SK-N-SH treated with all-trans-retinoic acid at 6 μM for 48 hours (cell line): ENCODE results near the gene TOP1.

Source experiments
- ATAC-seq: fragments of 200-7000 bp; cut with Tn5 transposase; 3 replicates; pipeline ENCODE4 v1.9.1; 2020; ENCODE audit warnings: mild to moderate bottlenecking, moderate library complexity
- ARNTL ChIP-seq: fragments of 450-650 bp; formaldehyde crosslinking; IDR thresholded peaks from 2 replicates; pipeline ENCODE4 v1.5.0; 2020; ENCODE audit warnings: low read depth, mild to moderate bottlenecking, moderate library complexity, borderline replicate concordance
- BACH2 ChIP-seq: fragments of 250-450 bp; sonication (Bioruptor Pico); IDR thresholded peaks from 2 replicates; pipeline ENCODE4 v1.9.0; 2021; ENCODE audit warnings: mild to moderate bottlenecking, borderline replicate concordance
- CSDC2 ChIP-seq: fragments of 250-450 bp; sonication (Bioruptor Pico); IDR thresholded peaks from 2 replicates; pipeline ENCODE4 v1.5.0; 2020; ENCODE audit warnings: mild to moderate bottlenecking, moderate library complexity
- ESRRG ChIP-seq: fragments of 250-450 bp; sonication (Bioruptor Pico); IDR thresholded peaks from 2 replicates; pipeline ENCODE4 v1.6.1; 2021; ENCODE audit warnings: mild to moderate bottlenecking
- GLIS3 ChIP-seq: fragments of 250-450 bp; sonication (Bioruptor Pico); IDR thresholded peaks from 2 replicates; pipeline ENCODE4 v1.5.0; 2020; ENCODE audit warnings: mild to moderate bottlenecking, moderate library complexity
- ISL1 ChIP-seq: fragments of 250-450 bp; sonication (Bioruptor Pico); IDR thresholded peaks from 2 replicates; pipeline ENCODE4 v2.1.2; 2022; ENCODE audit warnings: mild to moderate bottlenecking, moderate library complexity
- OSR1 ChIP-seq: fragments of 250-450 bp; sonication (Bioruptor Pico); IDR thresholded peaks from 2 replicates; pipeline ENCODE4 v1.8.0; 2022; ENCODE audit warnings: moderate library complexity, mild to moderate bottlenecking, inconsistent platforms
- PPARA ChIP-seq: fragments of 250-450 bp; sonication (Bioruptor Pico); IDR thresholded peaks from 2 replicates; pipeline ENCODE4 v1.5.0; 2020; ENCODE audit warnings: mild to moderate bottlenecking, borderline replicate concordance
- RARB ChIP-seq: fragments of 250-450 bp; sonication (Bioruptor Pico); IDR thresholded peaks from 2 replicates; pipeline ENCODE4 v1.8.0; 2021; ENCODE audit warnings: mild to moderate bottlenecking, moderate library complexity
- SNAI2 ChIP-seq: fragments of 250-450 bp; sonication (Bioruptor Pico); IDR thresholded peaks from 2 replicates; pipeline ENCODE4 v1.5.0; 2020; ENCODE audit warnings: mild to moderate bottlenecking, moderate library complexity
- TOX ChIP-seq: fragments of 250-450 bp; sonication (Bioruptor Pico); IDR thresholded peaks from 2 replicates; pipeline ENCODE4 v1.8.0; 2021; ENCODE audit warnings: mild to moderate bottlenecking, moderate library complexity, borderline replicate concordance
- TSHZ2 ChIP-seq: fragments of 250-450 bp; sonication (Bioruptor Pico); IDR thresholded peaks from 2 replicates; pipeline ENCODE4 v1.5.0; 2020; ENCODE audit warnings: mild to moderate bottlenecking, moderate library complexity
- ZC3H10 ChIP-seq: fragments of 250-450 bp; sonication (Bioruptor Pico); IDR thresholded peaks from 2 replicates; pipeline ENCODE4 v1.5.1; 2021; ENCODE audit warnings: mild to moderate bottlenecking, moderate library complexity
- ZFP3 ChIP-seq: fragments of 250-450 bp; sonication (Bioruptor Pico); IDR thresholded peaks from 2 replicates; pipeline ENCODE4 v1.5.0; 2020; ENCODE audit warnings: mild to moderate bottlenecking, moderate library complexity
- ZFP30 ChIP-seq: fragments of 450-650 bp; formaldehyde crosslinking; IDR thresholded peaks from 2 replicates; pipeline ENCODE4 v1.5.0; 2022; ENCODE audit warnings: mild to moderate bottlenecking, moderate library complexity
- ZNF565 ChIP-seq: fragments of 450-650 bp; formaldehyde crosslinking; conservative IDR thresholded peaks from 2 replicates; pipeline ENCODE4 v1.5.0; 2020; ENCODE audit warnings: low read depth, mild to moderate bottlenecking, moderate library complexity
- ZNF70 ChIP-seq: fragments of 450-650 bp; formaldehyde crosslinking; IDR thresholded peaks from 2 replicates; pipeline ENCODE4 v1.5.0; 2020; ENCODE audit warnings: mild to moderate bottlenecking, moderate library complexity
- ZNF8 ChIP-seq: fragments of 450-650 bp; formaldehyde crosslinking; IDR thresholded peaks from 2 replicates; pipeline ENCODE4 v1.5.0; 2020; ENCODE audit warnings: mild to moderate bottlenecking, moderate library complexity
- TF ChIP-seq, protein P1 (sequence below): fragments of 250-450 bp; sonication (Bioruptor Pico); IDR thresholded peaks from 2 replicates; pipeline ENCODE4 v1.5.1; 2020; ENCODE audit warnings: low read depth, mild to moderate bottlenecking, moderate library complexity
- TF ChIP-seq, protein P2 (sequence below): fragments of 250-450 bp; sonication (Bioruptor Pico); IDR thresholded peaks from 2 replicates; pipeline ENCODE4 v1.8.0; 2021; ENCODE audit warnings: low read depth, mild to moderate bottlenecking, moderate library complexity, borderline replicate concordance
- TF ChIP-seq, protein P3 (sequence below): fragments of 250-450 bp; sonication (Bioruptor Pico); IDR thresholded peaks from 2 replicates; pipeline ENCODE4 v1.8.0; 2020; ENCODE audit warnings: mild to moderate bottlenecking, moderate library complexity, borderline replicate concordance
- TF ChIP-seq, protein P4 (sequence below): fragments of 250-450 bp; sonication (Bioruptor Pico); IDR thresholded peaks from 2 replicates; pipeline ENCODE4 v1.5.1; 2021; ENCODE audit warnings: mild to moderate bottlenecking, moderate library complexity

TOP1 gene

DNA sequence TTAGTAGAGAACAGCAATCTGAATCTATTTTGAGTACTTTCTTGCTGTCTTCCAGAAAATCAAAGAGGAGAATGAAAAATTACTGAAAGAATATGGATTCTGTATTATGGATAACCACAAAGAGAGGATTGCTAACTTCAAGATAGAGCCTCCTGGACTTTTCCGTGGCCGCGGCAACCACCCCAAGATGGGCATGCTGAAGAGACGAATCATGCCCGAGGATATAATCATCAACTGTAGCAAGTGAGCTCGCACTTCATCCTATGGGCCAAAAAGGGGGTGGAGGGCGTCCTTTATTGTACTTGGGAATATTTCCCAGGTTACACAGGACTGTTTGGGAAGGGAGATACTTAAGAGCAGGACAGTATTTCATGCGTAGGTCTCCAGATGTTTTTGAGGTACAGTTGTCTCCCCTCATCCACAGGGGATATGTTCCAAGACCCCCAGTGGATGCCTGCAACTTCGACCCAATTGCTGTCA, 71.4 kb downstream of the TOP1 start:
- no peak for ATAC-seq
- TF ChIP-seq GLIS3 (CRISPR knock-in tag): no peak
- TF ChIP-seq ZNF8 (CRISPR knock-in tag): no peak
- TF ChIP-seq ARNTL (CRISPR knock-in tag): no peak
- no peak for TF ChIP-seq BACH2 (CRISPR knock-in tag)
- TF ChIP-seq RARB (CRISPR knock-in tag): no peak
- no peak for TF ChIP-seq OSR1 (CRISPR knock-in tag)
- TF ChIP-seq, all 23 proteins: peak for 0

DNA sequence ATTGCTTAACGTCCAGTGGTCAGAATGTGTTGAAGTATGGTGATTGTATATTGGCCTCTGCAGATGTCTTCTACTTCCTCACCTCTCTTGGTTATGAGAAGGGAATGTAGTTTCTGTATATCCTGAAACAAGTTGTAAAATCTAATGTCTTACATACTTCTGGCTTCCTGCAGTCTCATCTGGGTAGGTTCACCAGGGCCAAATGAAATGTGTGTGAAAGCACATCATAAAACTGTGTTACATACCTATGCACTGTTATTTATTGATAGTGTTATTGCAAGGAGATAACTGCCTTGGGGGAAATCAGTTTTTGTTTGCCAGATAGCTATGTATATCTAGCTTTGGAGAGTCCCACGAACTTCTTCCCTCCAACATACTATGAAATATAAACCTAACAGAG, 73.0 kb downstream of the TOP1 start:
- TF ChIP-seq, protein P1, sequence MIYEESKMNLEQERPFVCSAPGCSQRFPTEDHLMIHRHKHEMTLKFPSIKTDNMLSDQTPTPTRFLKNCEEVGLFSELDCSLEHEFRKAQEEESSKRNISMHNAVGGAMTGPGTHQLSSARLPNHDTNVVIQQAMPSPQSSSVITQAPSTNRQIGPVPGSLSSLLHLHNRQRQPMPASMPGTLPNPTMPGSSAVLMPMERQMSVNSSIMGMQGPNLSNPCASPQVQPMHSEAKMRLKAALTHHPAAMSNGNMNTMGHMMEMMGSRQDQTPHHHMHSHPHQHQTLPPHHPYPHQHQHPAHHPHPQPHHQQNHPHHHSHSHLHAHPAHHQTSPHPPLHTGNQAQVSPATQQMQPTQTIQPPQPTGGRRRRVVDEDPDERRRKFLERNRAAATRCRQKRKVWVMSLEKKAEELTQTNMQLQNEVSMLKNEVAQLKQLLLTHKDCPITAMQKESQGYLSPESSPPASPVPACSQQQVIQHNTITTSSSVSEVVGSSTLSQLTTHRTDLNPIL: no peak
- TF ChIP-seq CSDC2 (CRISPR knock-in tag) (no peak), ARNTL (CRISPR knock-in tag) (no peak), ZNF8 (CRISPR knock-in tag) (no peak)
- ATAC-seq: no peak

DNA sequence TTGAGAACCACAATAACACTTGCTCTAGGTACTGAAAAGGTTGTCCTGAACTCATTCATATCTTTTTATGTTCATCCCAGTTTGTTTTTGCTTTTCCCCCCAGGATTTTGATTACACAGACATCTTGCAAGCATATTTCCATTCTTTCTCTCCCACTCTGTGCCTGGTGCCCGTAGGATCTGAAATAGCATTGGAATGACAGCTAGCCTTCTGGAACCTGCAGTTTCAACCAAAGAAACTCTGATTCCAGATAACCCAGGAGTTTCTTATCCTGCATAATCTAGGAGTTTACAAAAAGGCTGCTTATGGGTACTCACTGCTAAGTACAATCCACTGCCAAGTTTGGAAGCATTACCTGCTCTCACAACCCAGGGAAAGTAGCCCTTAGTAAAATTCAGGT, 79.9 kb downstream of the TOP1 start:
- no peak for ATAC-seq
- TF ChIP-seq, protein P2, sequence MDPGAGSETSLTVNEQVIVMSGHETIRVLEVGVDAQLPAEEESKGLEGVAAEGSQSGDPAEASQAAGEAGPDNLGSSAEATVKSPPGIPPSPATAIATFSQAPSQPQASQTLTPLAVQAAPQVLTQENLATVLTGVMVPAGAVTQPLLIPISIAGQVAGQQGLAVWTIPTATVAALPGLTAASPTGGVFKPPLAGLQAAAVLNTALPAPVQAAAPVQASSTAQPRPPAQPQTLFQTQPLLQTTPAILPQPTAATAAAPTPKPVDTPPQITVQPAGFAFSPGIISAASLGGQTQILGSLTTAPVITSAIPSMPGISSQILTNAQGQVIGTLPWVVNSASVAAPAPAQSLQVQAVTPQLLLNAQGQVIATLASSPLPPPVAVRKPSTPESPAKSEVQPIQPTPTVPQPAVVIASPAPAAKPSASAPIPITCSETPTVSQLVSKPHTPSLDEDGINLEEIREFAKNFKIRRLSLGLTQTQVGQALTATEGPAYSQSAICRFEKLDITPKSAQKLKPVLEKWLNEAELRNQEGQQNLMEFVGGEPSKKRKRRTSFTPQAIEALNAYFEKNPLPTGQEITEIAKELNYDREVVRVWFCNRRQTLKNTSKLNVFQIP (CRISPR knock-in tag): no peak
- TF ChIP-seq ZC3H10 (CRISPR knock-in tag) (no peak), ZNF8 (CRISPR knock-in tag) (no peak), ZFP3 (no peak), ZFP30 (CRISPR knock-in tag) (no peak), BACH2 (CRISPR knock-in tag) (no peak), ZNF70 (CRISPR knock-in tag) (no peak), TOX (no peak), OSR1 (CRISPR knock-in tag) (no peak), ESRRG (no peak), GLIS3 (CRISPR knock-in tag) (no peak), SNAI2 (CRISPR knock-in tag) (no peak), CSDC2 (CRISPR knock-in tag) (no peak), TSHZ2 (CRISPR knock-in tag) (no peak), ISL1 (no peak), ZNF565 (CRISPR knock-in tag) (no peak), PPARA (CRISPR knock-in tag) (no peak)
- TF ChIP-seq, protein P1: no peak
- TF ChIP-seq, protein P3, sequence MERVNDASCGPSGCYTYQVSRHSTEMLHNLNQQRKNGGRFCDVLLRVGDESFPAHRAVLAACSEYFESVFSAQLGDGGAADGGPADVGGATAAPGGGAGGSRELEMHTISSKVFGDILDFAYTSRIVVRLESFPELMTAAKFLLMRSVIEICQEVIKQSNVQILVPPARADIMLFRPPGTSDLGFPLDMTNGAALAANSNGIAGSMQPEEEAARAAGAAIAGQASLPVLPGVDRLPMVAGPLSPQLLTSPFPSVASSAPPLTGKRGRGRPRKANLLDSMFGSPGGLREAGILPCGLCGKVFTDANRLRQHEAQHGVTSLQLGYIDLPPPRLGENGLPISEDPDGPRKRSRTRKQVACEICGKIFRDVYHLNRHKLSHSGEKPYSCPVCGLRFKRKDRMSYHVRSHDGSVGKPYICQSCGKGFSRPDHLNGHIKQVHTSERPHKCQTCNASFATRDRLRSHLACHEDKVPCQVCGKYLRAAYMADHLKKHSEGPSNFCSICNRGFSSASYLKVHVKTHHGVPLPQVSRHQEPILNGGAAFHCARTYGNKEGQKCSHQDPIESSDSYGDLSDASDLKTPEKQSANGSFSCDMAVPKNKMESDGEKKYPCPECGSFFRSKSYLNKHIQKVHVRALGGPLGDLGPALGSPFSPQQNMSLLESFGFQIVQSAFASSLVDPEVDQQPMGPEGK: no peak
- TF ChIP-seq, protein P4, sequence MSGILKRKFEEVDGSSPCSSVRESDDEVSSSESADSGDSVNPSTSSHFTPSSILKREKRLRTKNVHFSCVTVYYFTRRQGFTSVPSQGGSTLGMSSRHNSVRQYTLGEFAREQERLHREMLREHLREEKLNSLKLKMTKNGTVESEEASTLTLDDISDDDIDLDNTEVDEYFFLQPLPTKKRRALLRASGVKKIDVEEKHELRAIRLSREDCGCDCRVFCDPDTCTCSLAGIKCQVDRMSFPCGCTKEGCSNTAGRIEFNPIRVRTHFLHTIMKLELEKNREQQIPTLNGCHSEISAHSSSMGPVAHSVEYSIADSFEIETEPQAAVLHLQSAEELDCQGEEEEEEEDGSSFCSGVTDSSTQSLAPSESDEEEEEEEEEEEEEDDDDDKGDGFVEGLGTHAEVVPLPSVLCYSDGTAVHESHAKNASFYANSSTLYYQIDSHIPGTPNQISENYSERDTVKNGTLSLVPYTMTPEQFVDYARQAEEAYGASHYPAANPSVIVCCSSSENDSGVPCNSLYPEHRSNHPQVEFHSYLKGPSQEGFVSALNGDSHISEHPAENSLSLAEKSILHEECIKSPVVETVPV (CRISPR knock-in tag): no peak
